Muscle of arm (tissue), 12 donors: Measurements from ENCODE around the gene NEURL4. TPM values are rescaled to one million over a fixed set of nuclear protein-coding genes. Genes with fewer than 3 reads are reported as not detected.
A peak's percentile ranks its signal among the peaks of the same experiment; 100 is the strongest.

ENCODE experiments used
- DNase-seq: peaks from one replicate; pipeline ENCODE4 v3.0.0-alpha.2; 2013
- polyA plus RNA-seq, 12 donors: library from polyadenylated mRNA; unstranded; fragments of 120-200 nt; gene quantifications; one replicate each; pipeline ENCODE4 v1.2.1, GENCODE V29; 2013; ENCODE audit not compliant: insufficient read length in 12 of 12

The NEURL4 gene
- polyA plus RNA-seq, 12 donors = 12.7 to 24.9 (median 17.4) TPM; not detected in 1

DNA sequence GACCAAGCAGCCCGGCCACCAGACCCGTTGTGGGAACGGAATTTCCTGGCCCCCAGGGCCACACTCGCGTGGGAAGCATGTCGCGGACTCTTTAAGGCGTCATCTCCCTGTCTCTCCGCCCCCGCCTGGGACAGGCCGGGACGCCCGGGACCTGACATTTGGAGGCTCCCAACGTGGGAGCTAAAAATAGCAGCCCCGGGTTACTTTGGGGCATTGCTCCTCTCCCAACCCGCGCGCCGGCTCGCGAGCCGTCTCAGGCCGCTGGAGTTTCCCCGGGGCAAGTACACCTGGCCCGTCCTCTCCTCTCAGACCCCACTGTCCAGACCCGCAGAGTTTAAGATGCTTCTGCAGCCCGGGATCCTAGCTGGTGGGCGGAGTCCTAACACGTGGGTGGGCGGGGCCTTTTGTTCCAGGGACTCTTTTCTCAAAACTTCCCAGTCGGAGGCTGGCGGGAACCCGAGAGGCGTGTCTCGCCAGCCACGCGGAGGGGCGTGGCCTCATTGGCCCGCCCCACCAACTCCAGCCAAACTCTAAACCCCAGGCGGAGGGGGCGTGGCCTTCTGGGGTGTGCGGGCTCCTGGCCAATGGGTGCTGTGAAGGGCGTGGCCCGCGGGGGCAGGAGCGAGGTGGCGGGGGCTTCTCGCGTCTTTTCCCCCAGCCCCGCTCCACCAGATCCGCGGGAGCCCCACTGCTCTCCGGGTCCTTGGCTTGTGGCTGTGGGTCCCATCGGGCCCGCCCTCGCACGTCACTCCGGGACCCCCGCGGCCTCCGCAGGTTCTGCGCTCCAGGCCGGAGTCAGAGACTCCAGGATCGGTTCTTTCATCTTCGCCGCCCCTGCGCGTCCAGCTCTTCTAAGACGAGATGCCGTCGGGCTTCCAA is 47.8 kb downstream of the NEURL4 start, which contains the start of gene SLC2A4:
Gene SLC2A4 (plus strand): TSS at position 645 of the 879 bp plus-strand sequence. CDS start 217 bp downstream, at position 862.
- DNase-seq = peak; percentile 84

- peak; percentile 88 for DNase-seq
Measured at GRCh38 chr17:7280519-7281073, 48.5 kb downstream of the NEURL4 start.

DNA sequence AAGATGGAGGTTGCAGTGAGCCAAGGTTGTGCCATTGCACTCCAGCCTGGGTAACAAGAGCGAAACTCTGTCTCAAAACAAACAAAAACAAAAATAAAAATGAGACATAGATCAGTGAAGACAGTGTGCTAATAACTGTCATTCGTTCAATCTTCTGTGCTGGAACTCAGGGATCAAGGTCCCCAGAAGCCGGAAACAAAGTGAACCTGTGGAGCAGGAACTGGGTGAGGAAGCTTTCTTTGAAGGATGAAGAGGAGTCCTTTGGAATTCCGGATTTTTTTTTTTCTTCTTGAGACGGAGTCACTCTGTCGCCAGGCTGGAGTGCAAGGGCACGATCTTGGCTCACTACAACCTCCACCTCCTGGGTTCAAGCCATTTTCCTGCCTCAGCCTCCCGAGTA is 49.7 kb downstream of the NEURL4 start:
- DNase-seq = no peak

DNA sequence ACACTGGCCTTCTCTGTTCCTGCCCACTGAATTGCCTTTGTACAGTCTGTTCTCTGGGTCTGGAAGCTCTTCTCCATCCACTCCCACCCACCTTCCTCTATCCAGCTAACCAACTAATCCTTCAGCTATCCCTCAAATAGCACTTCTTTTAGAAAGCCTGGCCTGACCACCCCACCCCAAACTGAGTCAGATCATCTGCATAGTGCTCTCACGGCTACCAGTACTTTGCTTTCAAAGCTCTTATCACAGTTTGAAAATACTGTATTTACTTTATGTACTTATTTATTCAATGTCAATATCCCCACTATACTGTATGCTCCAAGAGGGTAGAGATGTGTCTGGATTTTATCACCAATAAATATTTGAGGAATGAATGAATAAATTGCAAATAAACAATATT is 62.4 kb downstream of the NEURL4 start:
- DNase-seq = no peak

Other genes starting within 250 kb of the NEURL4 start
- 1 to 10 TPM in 10 of 12 donors, not detected in 2; 1.1 to 4.4 (median 1.5) TPM for gene CLEC10A, start 249.1 kb downstream of the NEURL4 start, polyA plus RNA-seq
- gene ASGR2, start 214.5 kb downstream of the NEURL4 start, polyA plus RNA-seq = 1 to 10 TPM in 2 of 12 donors, under 1 TPM in 8, not detected in 2; 0.12 to 1.9 (median 0.33) TPM
- gene ASGR1, start 150.0 kb downstream of the NEURL4 start, polyA plus RNA-seq = 1 to 10 TPM in 10 of 12 donors, not detected in 2; 1.4 to 10.0 (median 2.2) TPM
- gene DLG4, start 109.5 kb downstream of the NEURL4 start, polyA plus RNA-seq = 10 to 100 TPM in 11 of 12 donors, not detected in 1; 14.8 to 47.6 (median 19.5) TPM
- 100 to 1,000 TPM in 11 of 12 donors, not detected in 1; 217 to 359 (median 236) TPM for gene ACADVL, start 109.4 kb downstream of the NEURL4 start, polyA plus RNA-seq
- gene DVL2, start 94.8 kb downstream of the NEURL4 start, polyA plus RNA-seq = 10 to 100 TPM in 11 of 12 donors, not detected in 1; 26.7 to 49.0 (median 33.7) TPM
- 10 to 100 TPM in 11 of 12 donors, not detected in 1; 22.6 to 56.9 (median 33.3) TPM for gene PHF23, start 89.9 kb downstream of the NEURL4 start, polyA plus RNA-seq
- 100 to 1,000 TPM in 11 of 12 donors, not detected in 1; 201 to 913 (median 299) TPM for gene GABARAP, start 86.9 kb downstream of the NEURL4 start, polyA plus RNA-seq
- gene CTDNEP1, start 77.6 kb downstream of the NEURL4 start, polyA plus RNA-seq = 100 to 1,000 TPM in 11 of 12 donors, not detected in 1; 152 to 205 (median 181) TPM
- 10 to 100 TPM in 11 of 12 donors, not detected in 1; 32.1 to 70.1 (median 38.0) TPM for gene ELP5, start 77.1 kb downstream of the NEURL4 start, polyA plus RNA-seq
- gene CLDN7, start 66.9 kb downstream of the NEURL4 start, polyA plus RNA-seq = 10 to 100 TPM in 1 of 12 donors, 1 to 10 TPM in 7, under 1 TPM in 3, not detected in 1; 0.32 to 39.4 (median 1.1) TPM
- 10 to 100 TPM in 10 of 12 donors, 1 to 10 TPM in 1, not detected in 1; 6.9 to 49.0 (median 19.5) TPM for gene SLC2A4, start 47.6 kb downstream of the NEURL4 start, polyA plus RNA-seq
- gene YBX2, start 34.7 kb downstream of the NEURL4 start, polyA plus RNA-seq = 1 to 10 TPM in 9 of 12 donors, under 1 TPM in 2, not detected in 1; 0.41 to 6.7 (median 2.3) TPM
- gene EIF5A, start 21.7 kb downstream of the NEURL4 start, polyA plus RNA-seq = 100 to 1,000 TPM; 199 to 437 (median 272) TPM
- 100 to 1,000 TPM in 1 of 12 donors, 10 to 100 TPM in 10, not detected in 1; 56.0 to 125 (median 60.5) TPM for gene GPS2, start 14.0 kb downstream of the NEURL4 start, polyA plus RNA-seq
- 10 to 100 TPM in 3 of 12 donors, 1 to 10 TPM in 8, not detected in 1; 2.8 to 17.4 (median 8.1) TPM for gene ACAP1, start 7.2 kb upstream of the NEURL4 start, polyA plus RNA-seq
- gene KCTD11, start 22.8 kb upstream of the NEURL4 start, polyA plus RNA-seq = 1 to 10 TPM in 11 of 12 donors, not detected in 1; 5.0 to 9.0 (median 6.6) TPM
- gene TMEM95, start 25.8 kb upstream of the NEURL4 start, polyA plus RNA-seq = not detected
- gene TNK1, start 51.8 kb upstream of the NEURL4 start, polyA plus RNA-seq = 1 to 10 TPM in 2 of 12 donors, under 1 TPM in 8, not detected in 2; 0.15 to 3.8 (median 0.47) TPM
- gene PLSCR3, start 65.2 kb upstream of the NEURL4 start, polyA plus RNA-seq = 10 to 100 TPM in 11 of 12 donors, not detected in 1; 19.8 to 52.1 (median 23.2) TPM
- 10 to 100 TPM in 11 of 12 donors, not detected in 1; 45.1 to 67.7 (median 49.8) TPM for gene TMEM256, start 74.8 kb upstream of the NEURL4 start, polyA plus RNA-seq
- gene NLGN2, start 78.5 kb upstream of the NEURL4 start, polyA plus RNA-seq = 10 to 100 TPM in 11 of 12 donors, not detected in 1; 17.0 to 37.6 (median 24.5) TPM
- gene SPEM1, start 91.0 kb upstream of the NEURL4 start, polyA plus RNA-seq = not detected
- not detected for gene SPEM2, start 96.3 kb upstream of the NEURL4 start, polyA plus RNA-seq
- gene SPEM3, start 99.5 kb upstream of the NEURL4 start, polyA plus RNA-seq = not detected
- gene TMEM102, start 106.1 kb upstream of the NEURL4 start, polyA plus RNA-seq = 1 to 10 TPM in 3 of 12 donors, under 1 TPM in 7, not detected in 2; 0.62 to 2.2 (median 0.86) TPM
- gene FGF11, start 110.2 kb upstream of the NEURL4 start, polyA plus RNA-seq = 10 to 100 TPM in 1 of 12 donors, 1 to 10 TPM in 9, under 1 TPM in 1, not detected in 1; 0.97 to 15.9 (median 2.4) TPM
- 10 to 100 TPM in 11 of 12 donors, not detected in 1; 35.1 to 91.7 (median 79.7) TPM for gene CHRNB1, start 115.7 kb upstream of the NEURL4 start, polyA plus RNA-seq
- 10 to 100 TPM in 11 of 12 donors, not detected in 1; 20.6 to 54.7 (median 24.4) TPM for gene ZBTB4, start 150.3 kb upstream of the NEURL4 start, polyA plus RNA-seq
- under 1 TPM in 9 of 12 donors, not detected in 3; 0.08 to 0.65 (median 0.29) TPM for gene SLC35G6, start 152.1 kb upstream of the NEURL4 start, polyA plus RNA-seq
- gene POLR2A, start 155.0 kb upstream of the NEURL4 start, polyA plus RNA-seq = 100 to 1,000 TPM in 2 of 12 donors, 10 to 100 TPM in 10; 42.7 to 443 (median 60.3) TPM
- 10 to 100 TPM in 11 of 12 donors, not detected in 1; 18.6 to 34.0 (median 24.7) TPM for gene TNFSF12, start 219.7 kb upstream of the NEURL4 start, polyA plus RNA-seq
- 10 to 100 TPM in 1 of 12 donors, 1 to 10 TPM in 10, not detected in 1; 2.8 to 21.1 (median 4.4) TPM for gene TNFSF13, start 229.4 kb upstream of the NEURL4 start, polyA plus RNA-seq
- 10 to 100 TPM in 11 of 12 donors, not detected in 1; 30.8 to 61.1 (median 43.5) TPM for gene SENP3, start 232.6 kb upstream of the NEURL4 start, polyA plus RNA-seq